Endothelial cell of umbilical vein (primary cell): Measurements from ENCODE around the gene HIVEP3. TPM values are rescaled to one million over a fixed set of nuclear protein-coding genes. Genes with fewer than 3 reads are reported as not detected.

Experiments
- BruUV-seq: library from RNA; stranded (reverse); fragments of 400-500 nt; replicated peaks from 2 replicates; lab custom pipeline; 2021; lab: Mats Ljungman, UMichigan
- CTCF ChIA-PET: fragments of 300-600, 350-600 bp; sonication (Branson Sonifier 250); formaldehyde crosslinking; loops from one replicate; lab custom pipeline; 2021; ENCODE audit warnings: antibody characterized with exemption, inconsistent platforms; lab: Charles Lee
- POLR2A ChIA-PET: fragments of 300-600, 350-600 bp; sonication (Branson Sonifier 250); formaldehyde crosslinking; loops from one replicate; lab custom pipeline; 2021; ENCODE audit warnings: antibody characterized with exemption, inconsistent platforms; lab: Charles Lee
- DNase-seq: peaks from one replicate; pipeline ENCODE4 v3.0.0-alpha.2; 2011; ENCODE audit warnings: low read depth, low spot score
- FAIRE-seq: peaks from 2 replicates; lab custom pipeline; 2011; peaks lifted over from hg19 to GRCh38; lab: Jason Lieb, UNC
- H2AFZ ChIP-seq: 2 replicates; pipeline ENCODE4 v1.6.0; 2012; ENCODE audit warnings: low read depth, low read length, control low read depth, inconsistent platforms
- H3K27ac ChIP-seq: 2 replicates; pipeline ENCODE4 v1.5.1; 2011; ENCODE audit warnings: low read depth, mild to moderate bottlenecking, control low read depth, low read length, moderate library complexity; ENCODE audit not compliant: insufficient read depth
- H3K27me3 ChIP-seq, 2 experiments: 2 replicates each; pipeline versions ENCODE4 v1.6.0 to v1.6.1; 2011; ENCODE audit warnings: low read length in 2 of 2, mixed read lengths in 1 of 2; ENCODE audit not compliant: control insufficient read depth in 2 of 2, insufficient read depth in 2 of 2
- H3K36me3 ChIP-seq, 2 experiments: 2 replicates in 1 of 2; 3 replicates in 1 of 2; pipeline ENCODE4 v1.5.1; 2011; ENCODE audit warnings: low read length in 2 of 2, mild to moderate bottlenecking in 1 of 2, moderate library complexity in 1 of 2; ENCODE audit not compliant: control insufficient read depth in 2 of 2, insufficient read depth in 2 of 2; ENCODE audit errors: extremely low read depth in 1 of 2
- H3K4me1 ChIP-seq: 3 replicates; pipeline ENCODE4 v1.5.1; 2011; ENCODE audit warnings: mild to moderate bottlenecking, low read length; ENCODE audit not compliant: control insufficient read depth, insufficient read depth; ENCODE audit errors: extremely low read depth
- H3K4me2 ChIP-seq: 2 replicates; pipeline ENCODE4 v1.6.1; 2011; ENCODE audit warnings: low read length, control low read depth, mixed read lengths; ENCODE audit not compliant: insufficient read depth
- H3K4me3 ChIP-seq, 3 experiments: fragments of 200-600 bp in 1 of 3; sonication (generic), shearing (Covaris generic) in 1 of 3; replicated peaks in 1 of 3; 2 replicates each; pipeline ENCODE4 v1.5.1; 2011 to 2016; ENCODE audit warnings: control low read depth in 3 of 3, low read length in 3 of 3, mild to moderate bottlenecking in 2 of 3, inconsistent platforms in 1 of 3, low read depth in 1 of 3, moderate library complexity in 1 of 3; ENCODE audit not compliant: insufficient read depth in 1 of 3
- H3K79me2 ChIP-seq: 2 replicates; pipeline ENCODE4 v1.6.0; 2012; ENCODE audit warnings: low read length, inconsistent platforms; ENCODE audit not compliant: control insufficient read depth, insufficient read depth
- H3K9ac ChIP-seq: replicated peaks from 2 replicates; pipeline ENCODE3; 2011; ENCODE audit warnings: low read length, control low read depth; ENCODE audit not compliant: insufficient read depth; ENCODE audit errors: extremely low read depth
- H3K9me1 ChIP-seq: replicated peaks from 3 replicates; pipeline ENCODE4 v1.6.0; 2011; ENCODE audit warnings: mild to moderate bottlenecking, low read length; ENCODE audit not compliant: control insufficient read depth, insufficient read depth; ENCODE audit errors: extremely low read depth
- H3K9me3 ChIP-seq: replicated peaks from 2 replicates; pipeline ENCODE4 v1.5.1; 2012; ENCODE audit warnings: low read length, inconsistent platforms; ENCODE audit not compliant: control insufficient read depth, insufficient read depth
- H4K20me1 ChIP-seq: replicated peaks from 2 replicates; pipeline ENCODE3; 2011; ENCODE audit warnings: mild to moderate bottlenecking, low read length; ENCODE audit not compliant: control insufficient read depth, insufficient read depth; ENCODE audit errors: extremely low read depth
- EZH2 ChIP-seq: IDR thresholded peaks from 2 replicates; pipeline ENCODE4 v1.6.1; 2012; ENCODE audit warnings: borderline replicate concordance, low read depth, mild to moderate bottlenecking, moderate library complexity, low read length, inconsistent platforms; ENCODE audit not compliant: severe bottlenecking
- FOS ChIP-seq: IDR thresholded peaks from 2 replicates; pipeline ENCODE4 v1.6.1; 2011; ENCODE audit warnings: mild to moderate bottlenecking, low read length, moderate library complexity, borderline replicate concordance; ENCODE audit not compliant: insufficient read depth
- GATA2 ChIP-seq: IDR thresholded peaks from 2 replicates; pipeline ENCODE4 v1.7.0; 2011; ENCODE audit warnings: low read depth, mild to moderate bottlenecking, moderate library complexity, mixed read lengths, low read length; ENCODE audit not compliant: insufficient read length, insufficient read depth
- JUN ChIP-seq: IDR thresholded peaks from 2 replicates; pipeline ENCODE4 v1.6.1; 2011; ENCODE audit warnings: borderline replicate concordance, low read depth; ENCODE audit not compliant: insufficient read length, insufficient read depth
- MYC ChIP-seq: IDR thresholded peaks from one replicate; pipeline ENCODE4 v1.6.1; 2011; ENCODE audit warnings: mild to moderate bottlenecking, low read depth, low read length
- POLR2A ChIP-seq: IDR thresholded peaks from 2 replicates; pipeline ENCODE4 v1.6.1; 2012; ENCODE audit warnings: low read depth, mild to moderate bottlenecking, control low read depth, low read length
- POLR2AphosphoS5 ChIP-seq: IDR thresholded peaks from 2 replicates; pipeline ENCODE4 v1.6.1; 2012; ENCODE audit warnings: low read depth, mild to moderate bottlenecking, control low read depth, low read length, moderate library complexity; ENCODE audit not compliant: insufficient read depth
- dilution Hi-C: fragments of 300-500 bp; cut with MboI; formaldehyde crosslinking; loops from one replicate; pipeline ENCODE4 v1.15.0; 2019; ENCODE audit warnings: low sequenced_read_pairs; ENCODE audit not compliant: extremely low pct_ligation_motif_present
- intact Hi-C: fragments of 100-400 bp; cut with micrococcal nuclease; formaldehyde crosslinking; loops from one replicate; pipeline ENCODE4 v1.10.0; 2022
- polyA plus RNA-seq, 4 experiments: library from polyadenylated mRNA; depleted of rRNA in 3 of 4; stranded (reverse) in 3 of 4; unstranded in 1 of 4; fragments of >200 nt; gene quantifications; 2 replicates each; pipeline versions ENCODE4 v1.2.1 to v1.2.3, GENCODE V29; 2011 to 2012; ENCODE audit warnings: missing spikeins in 1 of 4
- total RNA-seq: library from RNA; stranded (reverse); gene quantifications from 2 replicates; pipeline ENCODE4 v1.2.3, GENCODE V29; 2021
- TF ChIP-seq, protein P1 (sequence below), 2 donors: IDR thresholded peaks; 1 replicate in 1 of 2; 2 replicates in 1 of 2; pipeline ENCODE4 v1.5.1; 2011; ENCODE audit warnings: low read length in 2 of 2, mild to moderate bottlenecking in 2 of 2, moderate library complexity in 2 of 2, control low read depth in 1 of 2, inconsistent platforms in 1 of 2, low read depth in 1 of 2; ENCODE audit not compliant: insufficient read depth in 1 of 2; ENCODE audit errors: extremely low read depth in 1 of 2
- TF ChIP-seq, protein P2 (sequence below): IDR thresholded peaks from 2 replicates; pipeline ENCODE4 v1.6.1; 2011; ENCODE audit not compliant: insufficient read depth, insufficient read length

HIVEP3 gene
- total and polyA plus RNA-seq, 2 donors (not counting 3 experiments of a cell fraction or from before 2014, with no cell fraction given) = 3.4 to 4.0 TPM

DNA sequence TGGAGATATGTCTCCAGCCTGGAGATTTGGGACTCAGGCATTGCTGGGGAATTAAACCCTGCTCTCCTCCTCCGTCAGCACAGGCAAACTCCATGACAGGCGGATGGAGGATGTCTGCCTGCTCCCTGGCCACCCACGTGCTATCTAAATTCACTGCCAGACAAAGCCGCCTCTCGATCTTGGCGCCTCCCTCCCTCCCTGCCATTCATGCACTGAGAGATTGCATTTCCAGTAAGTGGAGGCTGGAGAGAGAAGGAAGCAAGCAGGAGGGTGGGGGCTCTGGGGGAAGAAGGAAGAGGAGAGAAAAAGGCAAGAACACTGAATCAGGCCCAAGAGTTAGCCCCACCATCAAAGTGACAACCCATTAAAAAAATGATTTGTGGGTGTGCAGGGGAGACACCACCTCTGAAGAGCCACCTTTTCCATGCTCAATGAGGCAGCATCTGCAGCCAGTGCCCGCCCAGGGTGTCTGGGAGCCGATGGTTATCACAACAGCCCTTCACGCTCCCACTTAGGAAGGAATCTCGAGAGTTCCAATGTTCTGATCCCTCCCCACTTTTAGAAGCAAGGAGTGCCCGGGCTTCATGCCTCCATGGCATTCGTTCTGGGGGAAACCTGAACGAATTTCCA, 183.0 kb downstream of the HIVEP3 start:
- no peak overlapping the region for H2AFZ ChIP-seq
- no peak overlapping the region for H3K4me2 ChIP-seq
- H3K9me3 ChIP-seq = no peaks in the 10 kb centered on the region
- H3K36me3 ChIP-seq = no peaks in the 10 kb centered on the region
- H3K4me1 ChIP-seq = peaks cover 6% of the 10 kb centered on the region
- intact Hi-C loops (no loop called here), dilution Hi-C loops (no loop called here)
- TF ChIP-seq FOS = no peak
- no peak for TF ChIP-seq POLR2AphosphoS5
- TF ChIP-seq EZH2 = no peak
- no peak for TF ChIP-seq POLR2A
- TF ChIP-seq MYC = no peak
- TF ChIP-seq, protein P1, sequence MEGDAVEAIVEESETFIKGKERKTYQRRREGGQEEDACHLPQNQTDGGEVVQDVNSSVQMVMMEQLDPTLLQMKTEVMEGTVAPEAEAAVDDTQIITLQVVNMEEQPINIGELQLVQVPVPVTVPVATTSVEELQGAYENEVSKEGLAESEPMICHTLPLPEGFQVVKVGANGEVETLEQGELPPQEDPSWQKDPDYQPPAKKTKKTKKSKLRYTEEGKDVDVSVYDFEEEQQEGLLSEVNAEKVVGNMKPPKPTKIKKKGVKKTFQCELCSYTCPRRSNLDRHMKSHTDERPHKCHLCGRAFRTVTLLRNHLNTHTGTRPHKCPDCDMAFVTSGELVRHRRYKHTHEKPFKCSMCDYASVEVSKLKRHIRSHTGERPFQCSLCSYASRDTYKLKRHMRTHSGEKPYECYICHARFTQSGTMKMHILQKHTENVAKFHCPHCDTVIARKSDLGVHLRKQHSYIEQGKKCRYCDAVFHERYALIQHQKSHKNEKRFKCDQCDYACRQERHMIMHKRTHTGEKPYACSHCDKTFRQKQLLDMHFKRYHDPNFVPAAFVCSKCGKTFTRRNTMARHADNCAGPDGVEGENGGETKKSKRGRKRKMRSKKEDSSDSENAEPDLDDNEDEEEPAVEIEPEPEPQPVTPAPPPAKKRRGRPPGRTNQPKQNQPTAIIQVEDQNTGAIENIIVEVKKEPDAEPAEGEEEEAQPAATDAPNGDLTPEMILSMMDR (IDR thresholded peaks at IDR 0.05; ENCODE audit: extremely low read depth in 1 of 2, insufficient read depth in 1 of 2, low read depth in 1 of 2, low read length in 2 of 2) = no peak
- TF ChIP-seq, protein P2, sequence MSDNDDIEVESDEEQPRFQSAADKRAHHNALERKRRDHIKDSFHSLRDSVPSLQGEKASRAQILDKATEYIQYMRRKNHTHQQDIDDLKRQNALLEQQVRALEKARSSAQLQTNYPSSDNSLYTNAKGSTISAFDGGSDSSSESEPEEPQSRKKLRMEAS = no peak
- TF ChIP-seq GATA2 = no peak
- no peak for TF ChIP-seq JUN
- BruUV-seq = no TSS peak
- FAIRE-seq = no peak
- CTCF ChIA-PET = no interaction called here
- DNase-seq = no peak
- H3K79me2 ChIP-seq = no peaks in the 10 kb centered on the region
- H3K27ac ChIP-seq = no peak overlapping the region
- no peaks in the 10 kb centered on the region for H3K9me1 ChIP-seq
- POLR2A ChIA-PET = no interaction called here
- no peaks in the 10 kb centered on the region for H3K27me3 ChIP-seq
- H3K9ac ChIP-seq = no peak overlapping the region
- H3K4me3 ChIP-seq = no peak overlapping the region
- H4K20me1 ChIP-seq = no peaks in the 10 kb centered on the region
